Astrocyte (in vitro differentiated cells and primary cell): ENCODE results near the gene MYO1E.

Source experiments
- EZH2 ChIP-seq: IDR thresholded peaks from 2 replicates; pipeline ENCODE4 v1.6.1; 2012; ENCODE audit warnings: mild to moderate bottlenecking, low read length, inconsistent platforms; ENCODE audit not compliant: insufficient read depth
- TF ChIP-seq, protein P1 (sequence below): IDR thresholded peaks from 2 replicates; pipeline ENCODE4 v1.5.1; 2011; ENCODE audit warnings: low read depth, mild to moderate bottlenecking, inconsistent platforms, low read length, moderate library complexity; ENCODE audit not compliant: insufficient read depth

DNA sequence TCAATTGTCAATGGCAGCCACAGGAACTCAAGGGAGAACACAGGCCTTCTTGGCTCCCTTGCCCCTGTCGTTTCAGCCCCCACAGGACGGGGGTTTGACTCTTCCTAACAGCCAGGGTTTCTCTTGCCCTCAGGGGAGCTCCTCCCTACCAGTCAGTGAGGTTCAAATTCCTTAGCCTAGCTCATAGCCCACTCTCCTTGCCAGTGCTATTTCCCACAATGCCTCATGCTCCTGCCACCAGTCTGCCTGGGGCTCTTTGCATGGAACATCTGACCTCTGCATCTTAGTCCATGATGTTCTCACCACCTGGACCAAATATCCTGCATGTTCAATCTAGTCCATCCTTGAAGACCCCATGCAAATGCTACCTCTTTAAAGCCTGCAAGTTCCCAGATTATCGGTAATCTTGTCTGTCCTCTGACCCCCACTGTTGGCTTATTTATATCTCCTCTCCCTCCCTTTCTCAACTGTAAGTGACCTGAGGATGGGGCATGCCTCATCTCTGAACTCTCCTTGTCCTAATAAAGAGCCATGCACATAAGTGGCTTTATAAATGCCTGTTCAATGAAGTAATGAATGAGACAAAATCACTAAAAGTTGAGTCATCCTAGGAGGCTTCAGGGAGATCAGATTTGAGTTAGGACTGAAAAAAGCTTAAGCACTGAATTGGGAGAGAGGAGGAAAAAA, 78.0 kb downstream of the MYO1E start:
- TF ChIP-seq, protein P1, sequence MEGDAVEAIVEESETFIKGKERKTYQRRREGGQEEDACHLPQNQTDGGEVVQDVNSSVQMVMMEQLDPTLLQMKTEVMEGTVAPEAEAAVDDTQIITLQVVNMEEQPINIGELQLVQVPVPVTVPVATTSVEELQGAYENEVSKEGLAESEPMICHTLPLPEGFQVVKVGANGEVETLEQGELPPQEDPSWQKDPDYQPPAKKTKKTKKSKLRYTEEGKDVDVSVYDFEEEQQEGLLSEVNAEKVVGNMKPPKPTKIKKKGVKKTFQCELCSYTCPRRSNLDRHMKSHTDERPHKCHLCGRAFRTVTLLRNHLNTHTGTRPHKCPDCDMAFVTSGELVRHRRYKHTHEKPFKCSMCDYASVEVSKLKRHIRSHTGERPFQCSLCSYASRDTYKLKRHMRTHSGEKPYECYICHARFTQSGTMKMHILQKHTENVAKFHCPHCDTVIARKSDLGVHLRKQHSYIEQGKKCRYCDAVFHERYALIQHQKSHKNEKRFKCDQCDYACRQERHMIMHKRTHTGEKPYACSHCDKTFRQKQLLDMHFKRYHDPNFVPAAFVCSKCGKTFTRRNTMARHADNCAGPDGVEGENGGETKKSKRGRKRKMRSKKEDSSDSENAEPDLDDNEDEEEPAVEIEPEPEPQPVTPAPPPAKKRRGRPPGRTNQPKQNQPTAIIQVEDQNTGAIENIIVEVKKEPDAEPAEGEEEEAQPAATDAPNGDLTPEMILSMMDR: no peak
- no peak for TF ChIP-seq EZH2
